Activated naive CD8-positive, alpha-beta T cell treated with anti-CD3 and anti-CD28 coated beads, Interleukin-2, amount 50 U/mL, for 16 hours (primary cell): ENCODE data around the gene C13orf46.

Experiments used
- DNase-seq: peaks from one replicate; pipeline ENCODE4 v3.0.0-alpha.2; 2020; ENCODE audit warnings: low read depth, low spot score

Gene C13orf46

DNA sequence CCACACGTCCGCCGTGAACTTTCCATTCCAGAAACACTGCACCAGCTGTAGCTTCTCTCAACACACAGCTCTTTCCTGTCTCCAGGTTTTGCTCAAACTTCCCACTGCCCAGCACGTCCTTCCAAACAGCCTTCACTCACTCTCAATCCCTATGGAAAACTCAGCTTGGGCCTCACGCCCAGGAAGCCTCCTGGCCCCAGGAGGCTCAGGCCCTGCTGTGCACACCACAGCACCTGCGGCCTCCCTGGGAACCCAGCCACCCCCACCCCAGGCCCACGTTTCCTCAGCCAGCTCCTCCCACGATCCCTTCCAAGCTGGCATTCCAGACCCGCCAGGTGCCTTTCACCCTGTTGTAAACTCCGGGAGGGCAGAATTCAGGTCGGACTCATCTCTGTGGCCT lies 35.2 kb downstream of the C13orf46 start:
- no peak for DNase-seq

GRCh38 chr13:113938246-113938645 lies 35.6 kb downstream of the C13orf46 start:
- DNase-seq, result no peak

- DNase-seq, result no peak
These were observed 36.2 kb downstream of the C13orf46 start for GRCh38 chr13:113937527-113938180.

- DNase-seq, result no peak
These were observed 36.8 kb downstream of the C13orf46 start for GRCh38 chr13:113937073-113937472.

GRCh38 chr13:113936166-113936965 lies 37.5 kb downstream of the C13orf46 start:
- no peak for DNase-seq

DNA sequence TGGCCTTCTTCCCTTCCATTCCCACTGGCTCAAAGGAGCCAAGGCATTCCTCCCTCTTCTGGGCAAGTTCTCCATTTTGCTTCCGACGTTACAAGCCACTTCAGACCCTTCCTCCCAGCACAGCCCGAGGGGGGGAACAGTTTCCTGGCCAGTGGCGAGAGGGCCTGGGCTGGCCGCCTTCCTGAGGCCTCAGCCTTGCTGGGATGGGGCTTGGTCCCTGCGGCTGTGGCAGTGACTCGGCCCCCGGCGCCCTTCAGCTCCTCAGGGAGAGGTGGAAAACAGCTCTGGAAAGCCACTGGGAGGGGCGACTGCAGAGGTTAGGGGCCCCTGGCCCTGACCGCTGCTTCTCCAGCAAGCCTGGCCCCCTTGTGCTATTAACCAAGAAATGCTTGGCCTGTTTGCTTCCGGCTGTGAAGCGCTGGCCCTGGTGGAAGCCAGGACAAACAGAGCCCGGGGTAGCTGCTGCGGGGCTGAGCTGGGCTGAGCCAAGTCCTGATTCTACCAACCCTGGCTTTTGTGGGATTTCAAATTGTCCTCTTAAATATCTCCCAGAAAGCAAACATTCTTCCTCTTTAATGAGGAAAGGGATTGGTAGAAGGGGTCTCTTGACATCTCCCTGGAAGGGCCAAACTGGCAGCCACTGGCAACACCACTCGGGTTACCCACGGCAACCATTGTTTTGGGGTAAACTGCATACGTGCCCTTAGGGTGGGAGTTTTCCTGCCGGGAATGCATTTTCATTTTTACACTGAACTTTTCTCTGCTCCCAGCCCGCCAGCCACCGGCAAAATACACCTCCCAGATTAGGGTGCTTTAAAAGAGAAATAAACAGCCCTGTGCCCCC lies 38.7 kb downstream of the C13orf46 start:
- DNase-seq, result no peak

- DNase-seq, result no peak
These were observed 39.3 kb downstream of the C13orf46 start for GRCh38 chr13:113934576-113934975.

GRCh38 chr13:113933901-113934300 lies 40.0 kb downstream of the C13orf46 start:
- no peak for DNase-seq

DNA sequence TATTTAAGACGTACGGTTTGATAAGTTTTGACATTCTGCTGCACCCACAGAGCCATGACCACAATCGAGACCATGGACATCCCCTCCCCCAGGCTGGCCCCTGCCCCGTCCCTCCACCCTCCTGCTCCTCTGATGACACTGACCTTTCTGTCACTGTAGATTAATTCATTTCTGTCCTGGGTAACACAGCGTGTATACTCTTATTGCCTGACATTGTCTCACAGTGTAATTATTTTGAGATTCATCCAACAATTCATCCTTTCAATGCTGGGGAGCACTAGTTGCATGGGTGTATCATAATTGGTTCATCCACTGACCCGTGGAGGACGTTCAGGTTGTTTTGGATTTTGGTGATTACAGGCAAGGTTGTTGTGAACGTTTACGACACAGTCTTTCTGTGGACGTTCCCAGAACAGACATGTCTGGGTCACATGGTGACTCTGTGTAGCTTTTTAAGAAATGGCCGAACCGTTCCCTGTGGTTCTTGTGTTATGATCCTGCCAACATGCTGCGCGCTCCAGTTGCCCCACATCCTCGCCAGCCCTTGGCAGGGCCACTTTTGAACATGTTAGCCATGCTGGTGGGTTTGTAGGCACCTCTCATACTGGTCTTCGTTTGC lies 41.9 kb downstream of the C13orf46 start:
- no peak for DNase-seq

DNA sequence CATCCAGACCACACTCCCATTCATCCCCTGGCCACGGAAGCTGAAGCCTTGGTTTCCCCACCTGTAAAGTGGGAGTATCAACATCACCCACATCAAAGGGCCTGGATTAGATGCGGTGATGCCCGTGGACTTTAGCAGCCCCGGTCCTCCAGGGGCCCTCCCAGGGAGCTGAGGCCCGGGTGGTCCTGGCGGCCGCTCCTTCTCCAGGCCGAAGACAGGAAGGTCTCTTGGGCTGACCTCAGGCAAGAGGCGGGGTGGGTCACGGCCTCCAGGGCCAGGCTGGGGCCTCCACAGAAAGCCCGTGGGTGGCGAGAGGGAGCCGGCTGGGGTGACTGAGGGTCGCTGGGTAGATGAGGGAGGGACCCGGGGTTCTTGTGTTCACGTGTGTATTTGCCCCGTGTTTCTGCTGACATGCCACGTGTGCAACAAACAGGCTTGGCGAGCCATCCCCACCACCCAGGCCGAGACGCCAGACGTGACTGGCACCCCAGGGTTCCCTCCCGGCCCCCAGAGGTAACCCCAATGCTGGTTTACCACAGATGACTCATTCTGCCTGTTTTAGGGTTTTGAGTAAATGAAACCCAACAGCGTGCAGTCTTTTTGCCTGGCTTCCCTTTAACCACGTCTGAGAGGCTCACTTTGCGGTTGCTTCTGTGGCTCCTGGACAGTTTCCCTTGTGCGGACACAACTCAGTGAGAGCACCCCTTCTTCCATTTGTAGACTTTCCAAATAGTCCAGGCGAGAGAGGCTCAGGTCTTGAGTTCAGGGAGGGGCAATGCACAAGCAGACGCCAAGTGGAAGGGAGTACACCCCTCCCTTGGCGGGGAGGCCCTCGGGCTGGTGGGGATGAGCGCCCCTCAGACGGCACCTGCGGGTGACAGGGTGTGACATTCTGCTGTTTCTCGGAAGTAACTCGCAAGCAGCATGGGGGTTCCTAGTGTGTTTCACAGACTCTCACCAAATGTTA lies 42.9 kb downstream of the C13orf46 start:
- DNase-seq, result no peak

DNA sequence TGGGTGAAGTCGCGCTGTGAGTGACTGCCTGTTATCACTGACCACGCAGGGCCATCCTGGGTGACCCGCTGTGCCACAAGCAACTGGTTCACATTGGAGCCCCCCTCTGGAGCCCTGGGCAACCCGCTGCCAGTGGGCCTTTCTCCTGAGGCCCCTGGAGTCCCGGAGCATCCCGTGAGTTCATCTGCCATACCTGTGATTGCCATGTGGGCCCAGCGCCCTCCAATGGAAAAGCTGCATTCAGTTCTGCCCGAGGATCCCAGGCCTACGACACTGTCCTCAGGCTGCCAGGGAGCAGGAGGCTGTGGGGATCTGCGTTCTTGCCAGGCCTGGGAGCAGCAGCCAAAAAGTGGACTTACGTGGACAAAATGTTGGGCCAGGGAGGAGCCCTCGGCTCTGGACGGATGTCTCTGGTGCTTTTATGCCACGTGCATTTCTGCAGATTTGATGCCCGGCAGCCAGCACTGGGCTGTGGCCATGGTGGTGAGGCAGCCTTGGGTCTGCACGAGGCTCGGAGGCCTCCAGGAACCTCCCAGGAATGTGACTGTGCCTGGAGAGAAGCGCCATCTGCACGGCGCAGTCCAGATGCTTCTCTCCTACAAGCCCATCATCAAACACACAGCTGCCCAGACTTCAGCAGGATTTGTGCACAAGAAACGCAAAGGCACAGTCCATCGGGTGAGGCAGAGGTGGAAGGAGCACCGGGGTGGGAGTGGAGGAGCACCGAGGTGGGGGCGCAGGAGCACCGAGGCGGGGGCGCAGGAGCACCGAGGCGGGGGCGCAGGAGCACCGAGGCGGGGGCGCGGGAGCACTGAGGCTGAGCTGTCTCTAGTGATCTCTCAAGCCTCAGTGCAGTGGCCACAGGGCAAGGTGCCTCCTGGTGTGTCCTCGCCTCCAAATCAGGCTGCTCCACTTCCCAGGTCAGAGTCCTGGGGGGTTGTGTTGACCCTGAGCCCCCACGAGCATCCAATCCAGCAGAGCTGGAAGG lies 44.0 kb downstream of the C13orf46 start:
- DNase-seq, result no peak

- no peak for DNase-seq
These were observed 44.9 kb downstream of the C13orf46 start for GRCh38 chr13:113928685-113929627.

- no peak for DNase-seq
These were observed 46.0 kb downstream of the C13orf46 start for GRCh38 chr13:113927661-113928581.

GRCh38 chr13:113926951-113927660 lies 46.8 kb downstream of the C13orf46 start:
- no peak for DNase-seq

DNA sequence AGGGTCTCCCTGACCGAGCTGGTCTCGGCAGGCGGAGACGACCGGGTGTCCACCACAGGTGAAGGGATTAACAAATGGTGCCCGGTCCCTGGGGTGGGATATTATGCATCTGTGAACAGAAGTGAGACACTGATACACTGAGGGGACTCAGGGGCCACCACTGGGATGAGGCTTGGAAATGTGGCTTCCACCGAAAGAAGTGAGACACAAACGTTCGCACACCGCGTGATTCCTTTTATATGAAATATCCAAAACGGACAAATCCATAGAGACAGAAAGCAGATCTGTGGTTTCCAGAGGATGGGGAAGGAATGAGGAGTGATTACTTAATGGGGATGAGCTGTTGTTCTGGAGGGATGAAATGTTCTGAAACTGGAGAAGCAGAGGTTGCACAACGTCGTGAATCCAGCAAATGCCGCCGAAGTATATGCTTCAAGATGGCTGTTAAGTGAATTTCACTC lies 47.5 kb downstream of the C13orf46 start:
- DNase-seq, result no peak

DNA sequence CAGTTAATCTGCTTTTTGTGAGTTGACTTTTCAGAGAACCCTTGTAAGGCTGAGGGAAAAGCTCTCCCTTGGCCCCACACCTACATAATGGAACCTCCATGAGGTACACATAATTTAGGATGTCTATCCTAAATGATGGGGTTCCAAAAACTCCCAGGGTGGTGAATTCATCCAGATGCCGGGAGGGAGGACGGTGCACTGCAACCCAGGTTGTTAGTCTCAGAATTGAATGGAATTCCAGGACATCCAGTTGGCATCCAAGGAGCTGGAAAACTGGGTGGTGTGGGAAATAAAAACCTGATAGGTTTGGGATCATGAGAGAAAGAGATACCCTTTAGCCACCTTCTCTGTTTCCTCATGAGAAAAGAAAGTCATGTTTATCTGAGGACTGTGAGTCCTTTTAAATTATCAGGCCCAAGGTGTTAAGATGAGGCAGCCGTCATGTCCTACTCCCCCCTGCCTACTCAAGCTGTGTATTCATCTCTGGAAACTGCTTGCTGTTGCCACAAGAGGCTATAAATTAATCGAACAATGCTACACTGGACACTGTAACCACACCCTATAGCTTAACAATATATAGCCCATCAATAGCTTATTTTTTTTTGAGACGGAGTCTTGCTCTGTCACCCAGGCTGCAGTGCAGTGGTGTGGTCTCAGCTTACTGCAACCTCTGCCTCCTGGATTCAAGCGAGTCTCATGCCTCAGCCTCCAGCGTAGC lies 49.5 kb downstream of the C13orf46 start:
- no peak for DNase-seq
